Astrocyte of the spinal cord (primary cell): ENCODE measurements around the gene EYA3.
A peak's percentile ranks its signal among the peaks of the same experiment; 100 is the strongest.

Source experiments
- DNase-seq: peaks from one replicate; pipeline ENCODE4 v3.0.0; 2011; ENCODE audit warnings: low read depth, low spot score
- H3K4me3 ChIP-seq: 2 replicates; pipeline ENCODE4 v1.5.1; 2011; ENCODE audit warnings: low read depth, mild to moderate bottlenecking, low read length, moderate library complexity
- in situ Hi-C: cut with HindIII; loops from 2 replicates; pipeline ENCODE4 v1.10.0; 2017; ENCODE audit warnings: low sequenced_read_pairs
- TF ChIP-seq, protein P1 (sequence below): IDR thresholded peaks from 2 replicates; pipeline ENCODE4 v1.5.1; 2012; ENCODE audit warnings: low read depth, mild to moderate bottlenecking, low read length, inconsistent platforms

EYA3 gene

DNA sequence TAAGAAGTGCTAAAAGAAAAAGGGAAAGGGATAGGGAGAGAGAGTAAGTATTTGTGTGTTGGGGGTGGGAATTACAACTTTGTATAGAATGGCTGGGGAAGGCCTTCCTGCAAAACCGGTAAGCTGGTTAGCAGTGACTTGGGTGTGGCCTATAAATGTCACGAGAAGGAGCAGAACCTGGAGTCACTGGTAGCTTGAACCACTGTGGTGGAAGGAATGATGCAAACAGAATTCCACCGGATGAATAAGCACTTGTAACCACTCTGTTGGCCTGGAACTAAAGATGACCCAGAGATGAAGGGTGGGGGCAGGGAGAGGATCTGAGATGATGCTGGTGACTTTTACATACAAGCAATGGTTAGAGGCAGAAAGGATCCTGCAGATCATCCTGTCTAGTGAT lies 119.7 kb downstream of the EYA3 start:
- TF ChIP-seq, protein P1, sequence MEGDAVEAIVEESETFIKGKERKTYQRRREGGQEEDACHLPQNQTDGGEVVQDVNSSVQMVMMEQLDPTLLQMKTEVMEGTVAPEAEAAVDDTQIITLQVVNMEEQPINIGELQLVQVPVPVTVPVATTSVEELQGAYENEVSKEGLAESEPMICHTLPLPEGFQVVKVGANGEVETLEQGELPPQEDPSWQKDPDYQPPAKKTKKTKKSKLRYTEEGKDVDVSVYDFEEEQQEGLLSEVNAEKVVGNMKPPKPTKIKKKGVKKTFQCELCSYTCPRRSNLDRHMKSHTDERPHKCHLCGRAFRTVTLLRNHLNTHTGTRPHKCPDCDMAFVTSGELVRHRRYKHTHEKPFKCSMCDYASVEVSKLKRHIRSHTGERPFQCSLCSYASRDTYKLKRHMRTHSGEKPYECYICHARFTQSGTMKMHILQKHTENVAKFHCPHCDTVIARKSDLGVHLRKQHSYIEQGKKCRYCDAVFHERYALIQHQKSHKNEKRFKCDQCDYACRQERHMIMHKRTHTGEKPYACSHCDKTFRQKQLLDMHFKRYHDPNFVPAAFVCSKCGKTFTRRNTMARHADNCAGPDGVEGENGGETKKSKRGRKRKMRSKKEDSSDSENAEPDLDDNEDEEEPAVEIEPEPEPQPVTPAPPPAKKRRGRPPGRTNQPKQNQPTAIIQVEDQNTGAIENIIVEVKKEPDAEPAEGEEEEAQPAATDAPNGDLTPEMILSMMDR, result no peak
- peak; percentile 84 for DNase-seq
- in situ Hi-C loops, result no loop called here
- no peak overlapping the region for H3K4me3 ChIP-seq

DNA sequence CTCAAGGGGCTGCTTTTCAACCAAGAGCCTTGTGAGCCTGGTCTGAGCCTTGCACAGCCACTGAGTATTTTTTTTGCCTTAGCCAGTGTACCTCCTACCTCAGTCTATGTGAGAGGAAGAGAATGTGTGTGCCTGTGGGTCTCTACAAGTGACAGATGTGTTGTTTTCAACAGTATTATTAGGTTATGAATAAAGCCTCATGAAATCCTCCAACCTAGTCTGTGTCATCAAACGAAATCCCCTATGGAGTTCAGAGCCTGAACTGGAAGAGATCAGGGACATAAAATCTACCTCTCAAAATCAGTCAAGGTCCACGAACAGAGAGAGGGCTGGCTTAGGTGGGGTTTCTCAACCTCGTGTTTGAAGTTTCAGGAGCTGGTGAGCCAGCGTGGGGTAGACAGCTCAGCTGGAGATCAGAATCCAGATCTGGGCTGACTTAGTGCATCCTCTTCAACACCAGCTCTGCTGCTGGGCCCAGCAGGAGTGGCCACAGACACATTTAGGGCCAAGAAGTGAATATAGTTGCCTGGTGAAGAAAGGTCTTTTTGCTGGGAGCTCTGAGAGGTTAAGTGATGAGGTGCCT lies 120.4 kb downstream of the EYA3 start:
- no peak overlapping the region for H3K4me3 ChIP-seq
- in situ Hi-C loops, result no loop called here
- TF ChIP-seq, protein P1, result no peak
- no peak for DNase-seq

DNA sequence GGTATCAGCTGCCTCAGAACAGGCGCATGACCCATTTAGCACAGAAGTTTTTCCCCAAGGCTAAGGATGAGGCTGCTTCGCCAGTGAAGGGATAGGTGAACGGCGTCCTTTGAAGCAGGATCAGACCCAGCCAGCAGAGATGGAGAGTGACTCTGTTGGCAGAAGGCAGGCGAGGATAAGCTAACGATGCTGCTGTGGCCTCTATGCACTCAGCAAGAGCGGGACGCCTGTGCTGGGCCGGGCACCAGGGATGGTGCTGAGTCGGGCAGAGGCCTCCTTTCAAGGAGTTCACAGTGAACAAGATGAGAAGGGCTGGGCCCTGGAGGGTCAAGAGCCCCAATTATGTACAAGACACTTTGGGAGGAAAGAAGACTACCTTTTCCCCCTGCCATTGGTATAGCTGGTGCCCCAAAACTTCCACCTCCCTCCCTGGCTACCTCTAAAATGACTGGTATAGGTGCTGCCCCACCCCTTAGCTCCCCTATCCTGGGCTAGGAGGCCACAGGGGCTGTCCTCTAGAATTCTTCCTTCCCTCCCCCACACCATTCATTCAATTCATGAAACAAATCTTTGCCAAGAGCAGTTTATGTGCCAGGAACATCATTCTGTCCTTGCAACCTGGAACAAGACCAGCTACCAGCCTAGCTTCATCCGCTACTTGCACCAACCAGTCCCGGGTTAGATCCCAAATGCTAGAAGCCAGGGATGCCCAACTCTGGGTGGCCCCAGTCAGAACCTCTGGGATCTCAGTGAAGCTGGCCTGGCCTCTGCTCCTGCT lies 121.1 kb downstream of the EYA3 start:
- no peak overlapping the region for H3K4me3 ChIP-seq
- in situ Hi-C loops, result no loop called here
- TF ChIP-seq, protein P1, result no peak
- no peak for DNase-seq

DNA sequence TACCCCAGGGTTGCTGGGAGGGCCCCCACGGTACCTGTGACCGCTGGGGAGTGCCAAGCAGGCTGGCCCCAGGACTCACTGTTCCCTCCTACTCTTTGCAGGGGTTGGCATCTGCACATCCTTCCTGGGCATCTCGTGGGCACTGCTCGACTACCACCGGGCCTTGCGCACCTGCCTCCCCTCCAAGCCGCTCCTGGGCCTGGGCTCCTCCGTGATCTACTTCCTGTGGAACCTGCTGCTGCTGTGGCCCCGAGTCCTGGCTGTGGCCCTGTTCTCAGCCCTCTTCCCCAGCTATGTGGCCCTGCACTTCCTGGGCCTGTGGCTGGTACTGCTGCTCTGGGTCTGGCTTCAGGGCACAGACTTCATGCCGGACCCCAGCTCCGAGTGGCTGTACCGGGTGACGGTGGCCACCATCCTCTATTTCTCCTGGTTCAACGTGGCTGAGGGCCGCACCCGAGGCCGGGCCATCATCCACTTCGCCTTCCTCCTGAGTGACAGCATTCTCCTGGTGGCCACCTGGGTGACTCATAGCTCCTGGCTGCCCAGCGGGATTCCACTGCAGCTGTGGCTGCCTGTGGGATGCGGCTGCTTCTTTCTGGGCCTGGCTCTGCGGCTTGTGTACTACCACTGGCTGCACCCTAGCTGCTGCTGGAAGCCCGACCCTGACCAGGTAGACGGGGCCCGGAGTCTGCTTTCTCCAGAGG lies 121.9 kb downstream of the EYA3 start:
- in situ Hi-C loops, result no loop called here
- DNase-seq, result no peak
- no peak overlapping the region for H3K4me3 ChIP-seq
- TF ChIP-seq, protein P1, result no peak

DNA sequence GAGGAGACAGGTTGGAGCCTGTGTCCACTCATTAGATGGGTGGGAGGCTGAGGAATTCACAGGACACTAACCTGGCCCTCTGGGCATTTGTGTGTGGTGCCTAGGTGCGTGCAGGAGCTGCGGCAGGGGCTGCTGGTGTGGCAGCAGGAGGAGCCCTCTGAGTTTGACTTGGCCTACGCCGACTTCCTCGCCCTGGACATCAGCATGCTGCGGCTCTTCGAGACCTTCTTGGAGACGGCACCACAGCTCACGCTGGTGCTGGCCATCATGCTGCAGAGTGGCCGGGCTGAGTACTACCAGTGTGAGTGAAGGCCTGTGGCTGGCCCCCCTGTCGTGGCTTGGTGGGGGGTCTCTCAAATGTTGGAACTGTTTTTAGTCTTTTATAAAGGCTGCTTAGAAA lies 125.0 kb downstream of the EYA3 start:
- in situ Hi-C loops, result no loop called here
- no peak overlapping the region for H3K4me3 ChIP-seq
- TF ChIP-seq, protein P1, result no peak
- no peak for DNase-seq

DNA sequence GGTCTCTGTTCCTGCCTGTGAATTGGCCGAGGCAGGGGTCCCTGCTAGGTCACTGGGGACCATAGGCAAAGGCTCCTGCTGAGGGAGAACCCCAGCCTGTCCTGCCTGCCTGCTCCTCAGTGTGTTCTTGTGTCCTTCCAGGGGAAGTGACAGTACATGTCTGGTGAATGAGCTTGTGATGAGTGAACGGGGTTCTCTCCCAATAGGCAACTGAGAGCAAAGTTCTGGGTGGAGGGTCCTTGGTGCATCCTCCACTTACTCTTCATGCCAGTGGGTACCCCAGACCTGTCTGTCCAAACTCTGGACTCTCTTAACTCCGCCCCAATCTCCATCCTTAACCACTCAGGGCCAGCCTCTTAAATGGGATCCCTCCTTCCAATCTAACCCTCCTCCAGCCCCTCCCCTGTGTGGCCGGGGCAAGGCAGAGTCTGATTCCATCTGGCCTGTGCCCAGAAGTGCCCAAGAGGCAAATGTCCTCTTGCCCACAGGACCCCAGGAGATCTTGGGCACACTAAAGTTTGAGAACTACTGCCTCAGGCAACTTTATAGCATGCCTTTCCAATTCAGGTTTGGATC lies 126.7 kb downstream of the EYA3 start:
- no peak for DNase-seq
- in situ Hi-C loops, result no loop called here
- no peak overlapping the region for H3K4me3 ChIP-seq
- TF ChIP-seq, protein P1, result no peak
